Stimulated activated CD4-positive, alpha-beta T cell treated with anti-CD3 and anti-CD28 coated beads, Interleukin-2, amount 100 ng/mL, for 24 hours (primary cell): ENCODE data around the gene RFX7.

Experiments
- DNase-seq, 2 donors: peaks; one replicate each; pipeline ENCODE4 v3.0.0-alpha.2; 2020

Gene RFX7

GRCh38 chr15:56124391-56124790, 119.3 kb downstream of the RFX7 start:
- no peak for DNase-seq

- DNase-seq = no peak
Measured at GRCh38 chr15:56105855-56106254, 137.8 kb downstream of the RFX7 start.

DNA sequence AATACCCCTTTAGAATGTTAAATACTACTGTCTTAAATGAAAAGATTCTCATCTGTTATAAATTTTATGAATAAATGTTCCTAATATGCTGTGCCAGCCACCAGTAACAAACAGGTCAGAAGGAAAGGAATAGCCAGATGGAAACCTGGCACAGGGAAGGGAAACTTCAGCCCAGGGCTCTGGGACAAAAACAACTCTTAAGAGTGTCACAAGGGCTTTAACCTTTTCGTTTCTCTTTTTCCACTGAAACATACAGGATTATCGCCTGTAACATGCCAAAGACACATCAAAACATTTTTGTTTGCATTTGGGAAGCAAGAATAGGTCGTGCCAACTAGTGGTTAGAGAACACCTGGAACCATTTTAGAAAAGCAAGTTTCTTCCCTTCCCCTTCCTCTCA, 141.2 kb downstream of the RFX7 start:
- DNase-seq = no peak

GRCh38 chr15:56099311-56099710, 144.4 kb downstream of the RFX7 start:
- DNase-seq = no peak

DNA sequence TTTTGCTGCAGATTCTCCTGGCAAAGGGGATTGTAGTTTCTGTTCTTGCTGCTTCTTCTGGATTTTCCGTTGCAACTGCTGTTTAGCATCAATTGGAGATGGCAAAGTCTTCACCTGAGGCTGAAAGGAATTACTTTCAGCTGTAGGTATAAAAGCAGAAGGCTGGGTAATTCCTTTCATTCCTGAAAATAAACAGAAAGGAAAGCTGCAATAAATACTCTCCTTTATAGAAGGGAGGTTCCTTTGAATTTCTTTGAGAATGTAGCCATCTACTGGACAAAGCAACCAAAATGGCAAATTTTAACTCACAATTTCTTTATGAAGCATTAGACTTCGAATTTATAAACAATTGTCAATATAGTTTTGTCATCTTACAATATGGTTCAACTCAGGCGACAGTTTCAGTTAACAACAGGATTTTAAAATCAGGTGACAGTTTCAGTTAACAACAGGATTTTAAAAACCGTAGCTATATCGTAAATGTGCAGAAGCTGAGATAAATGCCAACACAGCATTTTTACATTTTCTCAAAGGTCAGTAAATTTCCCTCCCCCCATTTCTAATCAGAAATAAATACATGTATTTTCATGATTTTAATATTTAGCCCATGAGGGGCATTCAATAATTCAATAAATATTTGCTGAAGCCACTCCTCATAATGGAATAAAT, 145.3 kb downstream of the RFX7 start:
- DNase-seq = no peak

- no peak for DNase-seq
Measured at GRCh38 chr15:56095406-56095805, 148.3 kb downstream of the RFX7 start.

GRCh38 chr15:56094171-56094570, 149.5 kb downstream of the RFX7 start:
- DNase-seq = no peak

DNA sequence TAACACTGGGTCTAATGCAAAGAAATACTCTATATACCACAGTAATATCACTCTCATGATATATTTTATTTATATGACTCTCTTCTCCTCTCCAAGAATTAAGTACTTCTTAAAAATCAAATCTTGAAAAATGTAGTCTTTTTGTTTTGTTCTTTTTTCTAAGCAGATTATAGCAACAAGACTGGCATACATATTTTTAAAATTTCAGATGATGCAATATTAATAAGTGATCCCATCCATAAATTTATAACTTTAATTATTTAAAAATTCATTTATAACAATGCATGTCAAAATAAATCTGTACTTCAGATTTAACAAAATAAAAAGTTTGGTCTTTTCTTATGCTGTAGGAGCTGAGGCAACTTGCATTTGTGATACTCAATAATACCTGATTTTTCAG, 155.3 kb downstream of the RFX7 start:
- no peak for DNase-seq

GRCh38 chr15:56086566-56086965, 157.1 kb downstream of the RFX7 start:
- DNase-seq = no peak

GRCh38 chr15:56082263-56082761, 161.4 kb downstream of the RFX7 start:
- DNase-seq = no peak

GRCh38 chr15:56077081-56077480, 166.6 kb downstream of the RFX7 start:
- DNase-seq = no peak

DNA sequence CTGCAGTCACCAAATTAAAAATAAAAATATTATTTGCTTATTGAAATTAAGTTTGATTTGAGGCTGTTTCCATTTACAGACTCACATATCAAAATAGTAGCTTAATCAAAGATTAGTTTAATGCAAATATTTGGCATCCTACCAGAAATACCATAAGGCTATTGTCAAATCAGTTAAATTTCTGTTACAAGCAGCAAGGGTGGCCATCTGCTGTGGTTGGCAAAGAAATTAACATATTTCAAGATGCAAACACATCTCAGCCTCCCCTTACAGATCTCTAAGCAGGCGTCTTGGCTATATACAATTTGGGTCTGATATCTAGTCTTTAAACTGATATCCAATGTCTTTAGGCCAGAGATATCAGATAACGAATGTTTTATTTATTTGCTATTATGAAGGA, 167.0 kb downstream of the RFX7 start:
- no peak for DNase-seq

- no peak for DNase-seq
Measured at GRCh38 chr15:56074481-56075265, 169.0 kb downstream of the RFX7 start.

GRCh38 chr15:56064152-56064551, 179.5 kb downstream of the RFX7 start:
- no peak for DNase-seq

DNA sequence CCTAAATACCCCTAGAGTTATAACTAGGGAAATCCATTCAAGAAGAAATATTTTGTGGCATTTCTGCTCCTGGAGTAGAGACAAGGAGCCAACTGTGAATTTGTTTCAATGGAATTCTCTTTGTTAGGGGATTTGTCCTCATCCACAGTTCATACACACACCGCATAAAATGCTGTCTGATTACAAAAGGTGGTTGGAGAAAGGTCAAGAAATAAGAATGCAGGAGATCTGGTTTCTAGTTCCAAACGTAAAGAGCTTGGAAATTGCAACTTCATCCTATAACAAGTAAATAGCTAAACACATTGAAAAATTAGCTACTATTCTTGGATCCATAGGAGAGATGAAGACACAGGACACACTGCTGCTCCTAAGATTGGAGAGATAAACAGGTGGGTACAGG, 184.0 kb downstream of the RFX7 start:
- no peak for DNase-seq

DNA sequence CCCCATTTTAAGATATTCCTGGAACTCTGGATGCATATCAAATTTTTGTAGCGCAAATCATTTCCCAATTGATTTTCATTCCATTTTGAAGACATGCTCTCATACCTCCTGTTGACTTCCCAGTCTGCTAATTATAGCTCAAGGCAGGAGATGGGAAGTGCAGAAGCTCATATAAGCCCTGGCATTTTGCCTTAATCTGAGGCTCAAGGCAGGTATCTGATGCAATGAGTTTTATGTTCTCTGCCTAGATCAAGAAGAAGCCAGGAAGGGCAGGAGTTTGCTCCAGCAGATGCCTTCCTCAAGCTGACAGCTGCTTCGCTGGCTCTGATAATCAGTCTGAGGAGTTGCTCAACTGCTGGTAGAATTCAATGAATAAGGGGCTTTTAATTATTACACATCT, 184.7 kb downstream of the RFX7 start:
- no peak for DNase-seq

DNA sequence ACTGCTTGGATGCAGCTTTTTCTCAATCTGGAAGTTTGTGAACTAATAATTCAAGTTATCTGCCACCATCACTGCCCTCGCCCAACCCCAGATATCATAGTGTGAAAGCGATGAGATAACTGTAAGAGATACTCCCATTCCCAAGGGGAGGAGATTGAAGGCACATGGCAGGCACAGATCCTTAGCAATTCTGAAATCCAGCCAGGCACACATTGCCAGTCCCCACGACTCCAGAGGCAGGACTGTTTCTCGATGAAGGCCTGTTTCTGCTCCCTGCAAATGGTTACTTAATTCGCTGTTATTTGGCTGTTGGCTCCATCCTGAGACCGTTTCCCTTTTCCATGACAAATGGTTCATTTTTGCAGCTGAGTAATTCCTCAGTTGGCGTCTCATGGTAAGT, 187.1 kb downstream of the RFX7 start:
- no peak for DNase-seq

DNA sequence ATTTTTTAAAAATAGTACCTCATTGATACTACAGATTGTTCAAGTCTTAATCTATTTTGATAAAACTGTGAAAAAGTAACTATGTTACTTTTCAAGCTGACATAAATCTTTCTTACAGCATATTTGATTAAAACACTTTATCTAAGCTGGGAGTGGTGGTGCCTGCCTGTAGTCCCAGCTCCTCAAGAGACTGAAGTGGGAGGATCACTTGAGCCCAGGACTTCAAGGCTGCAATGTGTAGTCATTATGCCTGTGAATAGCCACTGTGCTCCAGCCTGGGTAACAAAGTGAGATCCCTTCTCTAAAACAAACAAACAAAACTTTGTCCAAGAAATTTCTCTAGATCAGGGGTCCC, 190.7 kb downstream of the RFX7 start:
- DNase-seq = no peak

DNA sequence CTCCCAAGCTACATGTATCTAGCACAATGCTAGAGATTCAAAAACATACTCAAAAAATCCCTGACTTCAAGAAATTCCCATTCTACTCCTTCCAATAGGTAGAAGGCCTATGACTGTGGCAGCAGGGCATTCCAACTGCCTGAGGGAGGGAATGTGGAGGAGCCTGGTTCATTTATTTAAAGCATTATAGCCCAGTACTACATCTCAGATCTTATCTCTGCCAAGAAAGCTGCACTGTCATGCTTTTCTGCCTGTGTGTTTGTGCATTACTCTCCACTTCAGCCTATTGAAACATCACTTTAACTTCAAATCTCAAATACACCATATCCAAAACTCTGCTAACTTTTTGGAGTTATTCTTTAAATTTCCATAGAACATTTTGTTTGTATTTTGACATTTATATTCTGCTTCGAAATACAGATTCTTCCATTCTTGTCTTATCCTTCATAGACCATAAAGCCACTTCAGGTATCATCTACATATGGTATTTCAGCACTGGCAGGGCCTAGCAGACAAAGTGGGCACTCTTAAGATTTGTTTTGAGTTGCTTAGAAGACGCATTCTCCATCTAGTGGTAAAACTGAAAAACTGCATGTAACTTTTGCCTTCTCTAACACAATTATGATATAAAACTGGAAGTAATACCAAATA, 191.2 kb downstream of the RFX7 start:
- DNase-seq = no peak

GRCh38 chr15:56051676-56052075, 192.0 kb downstream of the RFX7 start:
- no peak for DNase-seq

- no peak for DNase-seq
Measured at GRCh38 chr15:56049577-56049976, 194.1 kb downstream of the RFX7 start.

GRCh38 chr15:56047354-56047753, 196.3 kb downstream of the RFX7 start:
- no peak for DNase-seq

GRCh38 chr15:56045068-56045748, 198.5 kb downstream of the RFX7 start:
- no peak for DNase-seq
